IMR-90 (cell line): Measurements from ENCODE around the gene VEZT. TPM values are rescaled to one million over a fixed set of nuclear protein-coding genes. Genes with fewer than 3 reads are reported as not detected.

Source experiments
- ATAC-seq: fragments of 200-7000 bp; cut with Tn5 transposase; 2 replicates; pipeline ENCODE4 v1.9.1; 2020; ENCODE audit warnings: low read depth, mild to moderate bottlenecking, moderate library complexity
- BruUV-seq: library from RNA; stranded (reverse); fragments of 400-500 nt; replicated peaks from 2 replicates; lab custom pipeline; 2021; lab: Mats Ljungman, UMichigan
- CTCF ChIA-PET: fragments of 300-600 bp; formaldehyde crosslinking; extraction: SDS; loops from one replicate; lab custom pipeline; 2021; ENCODE audit warnings: antibody characterized with exemption; lab: Yijun Ruan, JAX
- POLR2A ChIA-PET: fragments of 300-600 bp; sonication (Branson Sonifier 250); formaldehyde crosslinking; loops from one replicate; lab custom pipeline; 2022; ENCODE audit warnings: antibody characterized with exemption; ENCODE audit not compliant: unreplicated experiment; lab: Charles Lee
- DNase-seq: peaks from one replicate; pipeline ENCODE4 v3.0.0; 2013
- H2AFZ ChIP-seq: replicated peaks from 2 replicates; pipeline ENCODE3; 2013; ENCODE audit warnings: low read length, mild to moderate bottlenecking; ENCODE audit not compliant: poor library complexity
- H2AK5ac ChIP-seq: 2 replicates; pipeline ENCODE4 v1.6.1; 2013; ENCODE audit warnings: low read depth, low read length, inconsistent platforms
- H2AK9ac ChIP-seq: replicated peaks from 2 replicates; pipeline ENCODE3; 2013; ENCODE audit warnings: mild to moderate bottlenecking, low read depth, low read length, moderate library complexity; ENCODE audit not compliant: poor library complexity
- H2BK120ac ChIP-seq: 2 replicates; pipeline ENCODE4 v1.6.1; 2013; ENCODE audit warnings: low read depth, low read length, inconsistent platforms
- H2BK15ac ChIP-seq: 3 replicates; pipeline ENCODE4 v1.6.1; 2013; ENCODE audit warnings: low read depth, low read length, inconsistent platforms
- H2BK20ac ChIP-seq: 2 replicates; pipeline ENCODE4 v1.6.1; 2013; ENCODE audit warnings: low read depth, mild to moderate bottlenecking, inconsistent platforms, low read length, moderate library complexity
- H2BK5ac ChIP-seq: 2 replicates; pipeline ENCODE4 v1.6.1; 2013; ENCODE audit warnings: mild to moderate bottlenecking, low read depth, low read length, inconsistent platforms; ENCODE audit not compliant: poor library complexity, severe bottlenecking
- H3K14ac ChIP-seq: replicated peaks from 2 replicates; pipeline ENCODE4 v1.6.1; 2013; ENCODE audit warnings: low read depth, low read length, inconsistent platforms
- H3K18ac ChIP-seq: 2 replicates; pipeline ENCODE4 v1.6.1; 2013; ENCODE audit warnings: low read depth, low read length, control low read depth
- H3K23ac ChIP-seq: 2 replicates; pipeline ENCODE4 v1.6.1; 2013; ENCODE audit warnings: low read depth, low read length, inconsistent platforms
- H3K27ac ChIP-seq: 2 replicates; pipeline ENCODE4 v1.5.1; 2013; ENCODE audit warnings: mild to moderate bottlenecking, control low read depth, low read length; ENCODE audit not compliant: insufficient read depth
- H3K27me3 ChIP-seq: 2 replicates; pipeline ENCODE4 v1.6.1; 2013; ENCODE audit warnings: low read length; ENCODE audit not compliant: control insufficient read depth, insufficient read depth
- H3K36me3 ChIP-seq: 2 replicates; pipeline ENCODE4 v1.6.1; 2013; ENCODE audit warnings: low read length, mixed read lengths; ENCODE audit not compliant: control insufficient read depth, insufficient read depth
- H3K4ac ChIP-seq: 2 replicates; pipeline ENCODE4 v1.6.1; 2013; ENCODE audit warnings: low read depth, low read length, inconsistent platforms
- H3K4me1 ChIP-seq: 2 replicates; pipeline ENCODE4 v1.6.1; 2013; ENCODE audit warnings: low read length, mixed read lengths; ENCODE audit not compliant: control insufficient read depth, insufficient read depth
- H3K4me2 ChIP-seq: 2 replicates; pipeline ENCODE4 v1.6.1; 2013; ENCODE audit warnings: low read depth, mild to moderate bottlenecking, control low read depth, low read length, moderate library complexity
- H3K4me3 ChIP-seq: 2 replicates; pipeline ENCODE4 v1.5.1; 2013; ENCODE audit warnings: low read depth, mild to moderate bottlenecking, control low read depth, low read length, moderate library complexity; ENCODE audit not compliant: insufficient read depth
- H3K56ac ChIP-seq: 2 replicates; pipeline ENCODE4 v1.6.1; 2013; ENCODE audit warnings: low read length, inconsistent platforms; ENCODE audit not compliant: insufficient read depth; ENCODE audit errors: extremely low read depth
- H3K79me1 ChIP-seq, 2 experiments: 2 replicates each; pipeline ENCODE4 v1.6.1; 2013; ENCODE audit warnings: low read length in 2 of 2, inconsistent platforms in 1 of 2, low read depth in 1 of 2
- H3K9ac ChIP-seq: 2 replicates; pipeline ENCODE4 v1.6.1; 2013; ENCODE audit warnings: low read depth, low read length, control low read depth
- H3K9me1 ChIP-seq: 2 replicates; pipeline ENCODE4 v1.6.1; 2013; ENCODE audit warnings: low read length, inconsistent platforms; ENCODE audit not compliant: insufficient read depth
- H3K9me3 ChIP-seq: 2 replicates; pipeline ENCODE4 v1.6.1; 2013; ENCODE audit warnings: low read length; ENCODE audit not compliant: control insufficient read depth, insufficient read depth
- H4K20me1 ChIP-seq: 2 replicates; pipeline ENCODE4 v1.6.1; 2013; ENCODE audit warnings: low read length, inconsistent platforms; ENCODE audit not compliant: insufficient read depth
- H4K5ac ChIP-seq: 2 replicates; pipeline ENCODE4 v1.6.1; 2013; ENCODE audit warnings: mild to moderate bottlenecking, low read depth, low read length, control low read depth
- H4K8ac ChIP-seq, 2 experiments: 2 replicates each; pipeline ENCODE4 v1.6.1; 2013; ENCODE audit warnings: low read depth in 2 of 2, low read length in 2 of 2, control low read depth in 1 of 2, inconsistent platforms in 1 of 2
- H4K91ac ChIP-seq: 2 replicates; pipeline ENCODE4 v1.6.1; 2013; ENCODE audit warnings: low read depth, low read length, inconsistent platforms; ENCODE audit not compliant: insufficient read depth
- BHLHE40 ChIP-seq: fragments of 150-350 bp; IDR thresholded peaks from 2 replicates; pipeline ENCODE4 v1.6.1; 2016; ENCODE audit warnings: mild to moderate bottlenecking, low read depth, low read length
- CEBPB ChIP-seq: IDR thresholded peaks from 2 replicates; pipeline ENCODE4 v1.6.1; 2012; ENCODE audit warnings: low read depth, low read length, improper control_type of control experiment
- CHD1 ChIP-seq: IDR thresholded peaks from 2 replicates; pipeline ENCODE4 v1.6.1; 2012; ENCODE audit warnings: low read depth, low read length, improper control_type of control experiment
- ELK1 ChIP-seq: fragments of 150-350 bp; IDR thresholded peaks from 2 replicates; pipeline ENCODE4 v1.6.1; 2016; ENCODE audit warnings: low read depth, mild to moderate bottlenecking, low read length, moderate library complexity, borderline replicate concordance
- FOS ChIP-seq: fragments of 150-350 bp; IDR thresholded peaks from 2 replicates; pipeline ENCODE4 v1.6.1; 2016; ENCODE audit warnings: low read depth, low read length
- MAFK ChIP-seq: IDR thresholded peaks from 2 replicates; pipeline ENCODE4 v1.6.1; 2012; ENCODE audit warnings: low read depth, low read length, improper control_type of control experiment
- MAZ ChIP-seq: IDR thresholded peaks from 2 replicates; pipeline ENCODE4 v1.6.1; 2012; ENCODE audit warnings: low read depth, mild to moderate bottlenecking, low read length, improper control_type of control experiment, moderate library complexity, borderline replicate concordance
- RCOR1 ChIP-seq: IDR thresholded peaks from 2 replicates; pipeline ENCODE4 v1.6.1; 2012; ENCODE audit warnings: mild to moderate bottlenecking, low read length, improper control_type of control experiment; ENCODE audit not compliant: insufficient replicate concordance
- RFX5 ChIP-seq: IDR thresholded peaks from 2 replicates; pipeline ENCODE4 v1.8.0; 2012; ENCODE audit warnings: low read depth, mild to moderate bottlenecking, low read length, moderate library complexity
- SMC3 ChIP-seq: fragments of 150-350 bp; IDR thresholded peaks from 2 replicates; pipeline ENCODE4 v1.6.1; 2016; ENCODE audit warnings: low read depth, mild to moderate bottlenecking, antibody characterized with exemption, low read length, moderate library complexity
- WGBS, 2 experiments: methylation state at CpG; one replicate each; pipeline versions ENCODE4 v1.1.5 to v1.1.7; 2013; ENCODE audit warnings: missing lambda C conversion rate in 2 of 2; ENCODE audit not compliant: insufficient read length in 1 of 2; ENCODE audit errors: extremely low coverage in 2 of 2; 5-methylcytosine and 5-hydroxymethylcytosine counted together
- dilution Hi-C: fragments of 300-500 bp; cut with HindIII; formaldehyde crosslinking; loops from one replicate; pipeline ENCODE4 v1.14.3; 2018; ENCODE audit warnings: low sequenced_read_pairs; ENCODE audit not compliant: unreplicated experiment
- in situ Hi-C: fragments of 300-500 bp; cut with MboI; formaldehyde crosslinking; loops from 3 replicates; pipeline ENCODE4 v1.14.3; 2019; ENCODE audit warnings: low sequenced_read_pairs, inconsistent platforms, mixed read lengths
- intact Hi-C: fragments of 100-400 bp; cut with micrococcal nuclease; formaldehyde crosslinking; loops from 2 replicates; pipeline ENCODE4 v1.10.0; 2022
- polyA plus RNA-seq, 3 experiments: library from polyadenylated mRNA; depleted of rRNA; stranded (reverse); fragments of >200 nt; gene quantifications; 2 replicates each; pipeline ENCODE4 v1.2.3, GENCODE V29; 2012; ENCODE audit warnings: low replicate concordance in 1 of 3
- total RNA-seq: library from RNA; depleted of rRNA; stranded (reverse); fragments of >200 nt; gene quantifications from 2 replicates; pipeline ENCODE4 v1.2.3, GENCODE V29; 2012

The VEZT gene
- total and polyA plus RNA-seq, 2 of the 4 experiments (the other 2 are of a cell fraction), result 54.5 to 90.2 TPM

DNA sequence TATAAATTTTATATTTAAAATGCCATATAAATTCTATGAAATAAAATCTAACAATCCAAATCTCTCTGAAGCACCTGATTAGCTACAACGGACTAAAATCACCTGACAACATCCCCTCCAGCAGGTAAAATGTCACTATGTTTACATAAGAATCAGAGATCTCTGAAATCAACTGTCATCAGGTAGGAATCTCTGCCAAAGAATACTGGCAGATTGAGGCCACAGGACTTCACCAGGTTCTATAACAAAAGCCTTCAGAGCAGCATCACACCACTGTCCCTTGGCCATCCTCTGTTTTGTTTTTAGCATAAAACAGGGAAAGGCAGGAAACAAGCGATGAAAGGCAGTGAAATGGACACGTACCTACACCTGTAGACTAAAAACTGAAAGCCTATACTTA lies 22.5 kb upstream of the VEZT start:
- TF ChIP-seq RCOR1 (no peak), MAFK (no peak), CEBPB (no peak), FOS (no peak), ELK1 (no peak), BHLHE40 (no peak), SMC3 (no peak), RFX5 (no peak), MAZ (no peak), CHD1 (no peak)
- Histone ChIP-seq H4K20me1 (no peaks in the 10 kb centered on the region), H3K27me3 (no peaks in the 10 kb centered on the region), H3K56ac (no peak overlapping the region), H3K79me1 (peaks cover 5% of the 10 kb centered on the region in 2 experiments; a peak in 2 of 4 replicates), H3K9me1 (no peaks in the 10 kb centered on the region), H2BK20ac (no peak overlapping the region), H3K4ac (no peak overlapping the region), H3K23ac (no peak overlapping the region), H4K91ac (no peak overlapping the region), H3K4me3 (no peak overlapping the region), H3K4me1 (no peaks in the 10 kb centered on the region), H2AK5ac (no peak overlapping the region), H2BK120ac (no peak overlapping the region), H3K9me3 (no peaks in the 10 kb centered on the region), H3K9ac (no peak overlapping the region), H3K4me2 (no peak overlapping the region), H4K5ac (no peak overlapping the region), H3K14ac (no peak overlapping the region), H4K8ac (no peak overlapping the region), H3K36me3 (no peaks in the 10 kb centered on the region), H3K27ac (no peak overlapping the region), H2BK15ac (no peak overlapping the region), H2AFZ (no peak overlapping the region), H2BK5ac (no peak overlapping the region), H2AK9ac (no peak overlapping the region), H3K18ac (no peak overlapping the region)
- CTCF ChIA-PET, result no interaction called here
- no peak for ATAC-seq
- intact Hi-C loops (no loop called here), dilution Hi-C loops (no loop called here), in situ Hi-C loops (no loop called here)
- no TSS peak for BruUV-seq
- POLR2A ChIA-PET, result no interaction called here
- no CpG with 5 or more reads among the region's 3 CpGs for WGBS, 2 experiments
- no peak for DNase-seq
